HG02798 (cell line): ENCODE data around the gene ENTPD2.
"Not testable (repeated sequence)": the region's sequence is repeated elsewhere in the genome, so short reads cannot be mapped to it uniquely, and the experiment has no call there.

Experiments used
- ATAC-seq: cut with Tn5 transposase; IDR thresholded peaks from one replicate; pipeline ENCODE4 v1.9.1; 2021; ENCODE audit warnings: mild to moderate bottlenecking; ENCODE audit not compliant: unreplicated experiment, poor library complexity

Gene ENTPD2

GRCh38 chr9:137007108-137007815, 46.6 kb downstream of the ENTPD2 start:
- ATAC-seq: no peak

GRCh38 chr9:137006116-137007003, 47.5 kb downstream of the ENTPD2 start:
- ATAC-seq: no peak

GRCh38 chr9:137004285-137004684, 49.6 kb downstream of the ENTPD2 start:
- not testable (repeated sequence) for ATAC-seq

- ATAC-seq: no peak
Measured at GRCh38 chr9:137002646-137003041, 51.2 kb downstream of the ENTPD2 start.

- no peak for ATAC-seq
Measured at GRCh38 chr9:137001857-137002645, 51.8 kb downstream of the ENTPD2 start.

- ATAC-seq: peak; percentile 81
Measured at GRCh38 chr9:137000177-137000930, 53.5 kb downstream of the ENTPD2 start.
